ENCODE measurements around the gene SLCO3A1.
A peak's percentile ranks its signal among the peaks of the same experiment; 100 is the strongest.

Gene SLCO3A1

DNA sequence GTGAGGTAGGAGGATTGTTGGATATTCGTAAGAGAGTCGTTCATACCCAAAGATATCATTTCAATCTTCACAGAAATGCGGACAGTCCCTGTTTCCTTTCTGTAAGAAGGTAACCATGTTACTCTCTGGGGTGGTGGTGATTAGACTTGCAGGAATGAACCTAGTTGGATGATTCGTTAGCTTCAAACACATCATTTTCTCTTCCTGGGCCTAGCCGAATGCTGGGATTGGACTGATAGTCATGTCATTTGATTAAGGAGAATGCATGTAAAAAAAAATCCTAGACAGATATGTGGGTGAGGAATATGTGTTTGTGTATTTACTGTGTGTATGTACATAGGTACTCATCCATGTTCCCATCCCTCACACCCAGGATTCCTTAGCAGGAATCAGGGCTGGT, 12.4 kb downstream of the SLCO3A1 start:
- DNase-seq (ENCODE audit: low spot score) = no peak
- Mint-ChIP-seq H3K4me3 (peak overlapping the region; percentile 74), H3K9me3 (peaks cover 12% of the 10 kb centered on the region), H3K4me1 (ENCODE audit: low read depth) (peaks cover 74% of the 10 kb centered on the region), H3K27ac (no peak overlapping the region), H3K27me3 (ENCODE audit: low read depth) (peaks cover 2% of the 10 kb centered on the region), H3K36me3 (ENCODE audit: low read depth) (peaks cover 19% of the 10 kb centered on the region)

GRCh38 chr15:91866371-91866905, 12.9 kb downstream of the SLCO3A1 start:
- DNase-seq (ENCODE audit: low spot score) = no peak
- Mint-ChIP-seq H3K4me3 (peak overlapping the region; percentile 74), H3K36me3 (ENCODE audit: low read depth) (peaks cover 23% of the 10 kb centered on the region), H3K4me1 (ENCODE audit: low read depth) (peaks cover 74% of the 10 kb centered on the region), H3K27ac (peak overlapping the region; percentile 65), H3K27me3 (ENCODE audit: low read depth) (peaks cover 2% of the 10 kb centered on the region), H3K9me3 (peaks cover 12% of the 10 kb centered on the region)

DNA sequence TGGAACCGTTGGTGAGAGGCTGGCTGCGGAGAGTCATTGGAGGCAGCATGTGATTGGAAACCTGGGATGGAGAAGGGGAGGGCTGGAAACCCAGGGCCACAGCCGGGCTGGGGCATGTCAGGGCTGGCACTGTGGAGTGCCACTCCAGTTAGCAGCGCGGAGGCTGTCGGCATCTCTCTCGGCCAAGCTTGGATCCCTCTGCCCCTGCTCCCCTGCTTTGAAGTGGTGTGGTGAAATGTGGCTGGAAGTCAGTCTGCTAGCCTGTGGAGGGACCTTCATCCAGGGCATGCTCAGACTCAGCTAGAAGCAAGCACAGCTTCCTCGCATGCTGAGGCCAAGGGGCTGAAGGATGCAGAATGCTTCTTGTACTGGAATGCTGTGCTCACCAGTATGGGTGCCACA, 13.5 kb downstream of the SLCO3A1 start:
- Mint-ChIP-seq H3K4me3 (peak overlapping the region; percentile 74), H3K36me3 (ENCODE audit: low read depth) (peaks cover 24% of the 10 kb centered on the region), H3K9me3 (peaks cover 12% of the 10 kb centered on the region), H3K4me1 (ENCODE audit: low read depth) (peaks cover 74% of the 10 kb centered on the region), H3K27me3 (ENCODE audit: low read depth) (peaks cover 2% of the 10 kb centered on the region), H3K27ac (peak overlapping the region; percentile 65)
- no peak for DNase-seq (ENCODE audit: low spot score)

DNA sequence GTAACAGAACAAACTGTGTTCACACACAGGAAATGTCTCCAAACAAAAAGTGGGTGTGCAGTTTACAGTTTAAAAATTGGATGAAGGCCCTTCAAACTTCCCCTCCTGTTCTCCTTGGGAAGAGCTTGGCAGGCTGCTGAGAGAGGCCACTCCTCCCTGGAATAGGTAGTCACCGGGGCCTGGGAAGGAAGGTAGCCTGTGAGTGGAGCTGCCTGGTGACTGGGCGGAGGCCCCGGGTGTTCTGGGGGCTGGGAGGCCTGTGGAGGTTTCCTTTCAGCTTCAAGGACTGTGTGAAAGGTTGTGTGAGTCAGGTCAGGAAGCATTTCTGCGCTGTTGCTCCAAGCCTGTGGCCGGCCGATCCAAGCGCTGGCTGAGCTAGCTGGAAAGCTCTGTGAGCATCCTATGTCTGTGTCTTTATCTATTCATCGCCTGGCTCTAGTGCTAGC, 14.1 kb downstream of the SLCO3A1 start:
- peak overlapping the region; percentile 74 for H3K4me3 Mint-ChIP-seq
- no peak overlapping the region for H3K27ac Mint-ChIP-seq
- peaks cover 24% of the 10 kb centered on the region for H3K36me3 Mint-ChIP-seq (ENCODE audit: low read depth)
- H3K27me3 Mint-ChIP-seq (ENCODE audit: low read depth) = peaks cover 2% of the 10 kb centered on the region
- peaks cover 71% of the 10 kb centered on the region for H3K4me1 Mint-ChIP-seq (ENCODE audit: low read depth)
- DNase-seq (ENCODE audit: low spot score) = no peak
- peaks cover 12% of the 10 kb centered on the region for H3K9me3 Mint-ChIP-seq

DNA sequence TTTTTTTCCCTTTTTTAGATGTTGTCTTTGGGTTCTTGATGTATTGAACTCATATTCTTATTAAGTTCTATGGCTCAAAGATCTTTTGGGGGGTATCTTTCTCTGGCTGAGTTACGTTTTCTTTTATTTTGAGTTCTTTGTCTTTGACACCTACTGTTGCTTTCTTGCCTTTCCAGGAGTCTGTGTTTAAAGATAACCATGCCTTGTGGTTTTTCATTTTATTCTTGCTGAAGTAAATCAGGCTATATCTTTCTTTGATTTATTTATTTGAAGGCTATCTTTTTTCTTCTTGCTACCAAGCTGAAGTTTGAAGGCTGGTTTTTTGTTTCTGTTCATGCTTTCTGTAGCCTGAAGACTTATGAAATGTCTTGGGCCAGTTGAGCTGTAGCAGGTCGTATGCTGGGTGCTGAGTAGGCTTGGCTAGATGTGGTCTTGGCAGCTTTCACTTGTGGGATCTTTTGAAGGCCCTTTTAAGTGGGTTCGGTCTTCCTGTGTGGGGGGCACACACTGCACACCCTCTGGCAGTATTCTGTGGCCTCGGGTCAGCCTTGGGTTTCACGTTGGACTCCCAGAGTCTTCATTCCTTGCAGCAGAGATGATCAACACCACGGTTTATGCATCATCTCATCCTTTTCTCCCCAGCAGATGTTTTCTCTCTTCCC, 17.5 kb downstream of the SLCO3A1 start:
- Mint-ChIP-seq H3K4me3 (peak overlapping the region; percentile 58), H3K36me3 (ENCODE audit: low read depth) (peaks cover 31% of the 10 kb centered on the region), H3K4me1 (ENCODE audit: low read depth) (peaks cover 50% of the 10 kb centered on the region), H3K9me3 (peaks cover 12% of the 10 kb centered on the region), H3K27me3 (ENCODE audit: low read depth) (peaks cover 2% of the 10 kb centered on the region), H3K27ac (peak overlapping the region; percentile 17)
- DNase-seq (ENCODE audit: low spot score) = no peak

DNA sequence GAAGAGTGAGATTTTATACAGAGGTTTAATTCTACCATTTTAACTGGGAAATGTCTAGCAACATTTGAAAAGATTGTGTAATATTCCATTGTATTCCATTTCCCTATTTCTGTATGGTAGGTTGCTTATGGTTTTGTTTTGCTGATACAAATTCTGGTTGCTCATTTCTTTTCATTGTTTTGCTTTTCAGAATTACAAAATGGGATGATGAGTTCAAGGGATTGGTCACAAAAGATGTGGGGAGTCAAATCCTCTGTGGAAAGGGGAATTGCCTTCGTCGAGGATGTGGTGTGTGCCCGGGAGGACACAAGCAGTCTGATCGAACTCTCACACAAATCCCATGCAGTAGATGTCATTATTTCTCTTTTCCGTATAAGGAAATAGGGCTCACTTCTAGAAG, 18.3 kb downstream of the SLCO3A1 start:
- Mint-ChIP-seq H3K9me3 (peaks cover 12% of the 10 kb centered on the region), H3K27ac (no peak overlapping the region), H3K4me3 (no peak overlapping the region), H3K27me3 (ENCODE audit: low read depth) (peaks cover 2% of the 10 kb centered on the region), H3K36me3 (ENCODE audit: low read depth) (peaks cover 28% of the 10 kb centered on the region), H3K4me1 (ENCODE audit: low read depth) (peaks cover 42% of the 10 kb centered on the region)
- DNase-seq (ENCODE audit: low spot score) = no peak

DNA sequence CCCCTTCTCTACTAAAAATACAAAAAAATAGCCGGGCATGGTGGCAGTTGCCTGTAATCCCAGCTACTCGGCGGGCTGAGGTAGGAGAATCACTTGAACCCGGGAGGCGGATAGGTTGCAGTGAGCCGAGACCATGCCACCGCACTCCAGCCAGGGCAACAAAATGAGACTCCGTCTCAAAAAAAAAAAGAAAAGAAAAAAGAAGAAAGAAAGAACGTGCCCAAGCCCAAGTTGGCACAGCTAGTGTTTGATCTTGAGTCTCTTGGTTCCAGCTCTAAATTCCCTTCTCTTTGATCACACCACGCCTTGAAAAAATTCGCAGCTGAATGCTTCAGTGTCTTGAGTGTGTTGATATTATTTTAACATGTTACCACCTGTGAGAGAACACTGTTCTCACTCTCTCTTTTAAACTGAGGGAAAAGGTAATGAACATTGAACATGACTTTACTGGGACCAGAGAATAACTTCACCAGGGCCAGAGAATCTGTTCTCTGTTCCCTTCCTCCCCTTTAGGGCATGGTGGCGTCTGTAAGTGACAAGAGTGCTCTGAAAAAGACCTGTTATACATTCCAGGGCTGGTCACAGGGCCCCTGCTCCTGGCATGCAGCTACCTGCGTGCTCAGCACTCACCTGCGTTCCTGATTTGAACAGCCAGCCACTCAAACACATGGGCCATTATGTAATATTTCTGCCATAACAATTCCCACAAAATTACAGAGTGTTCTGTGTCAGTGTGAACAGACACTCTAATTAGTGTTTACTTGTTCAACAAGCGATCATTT, 19.0 kb downstream of the SLCO3A1 start:
- H3K27me3 Mint-ChIP-seq (ENCODE audit: low read depth) = peaks cover 2% of the 10 kb centered on the region
- no peak for DNase-seq (ENCODE audit: low spot score)
- H3K4me1 Mint-ChIP-seq (ENCODE audit: low read depth) = peaks cover 35% of the 10 kb centered on the region
- H3K27ac Mint-ChIP-seq = no peak overlapping the region
- no peak overlapping the region for H3K4me3 Mint-ChIP-seq
- H3K9me3 Mint-ChIP-seq = peaks cover 12% of the 10 kb centered on the region
- H3K36me3 Mint-ChIP-seq (ENCODE audit: low read depth) = peaks cover 31% of the 10 kb centered on the region

DNA sequence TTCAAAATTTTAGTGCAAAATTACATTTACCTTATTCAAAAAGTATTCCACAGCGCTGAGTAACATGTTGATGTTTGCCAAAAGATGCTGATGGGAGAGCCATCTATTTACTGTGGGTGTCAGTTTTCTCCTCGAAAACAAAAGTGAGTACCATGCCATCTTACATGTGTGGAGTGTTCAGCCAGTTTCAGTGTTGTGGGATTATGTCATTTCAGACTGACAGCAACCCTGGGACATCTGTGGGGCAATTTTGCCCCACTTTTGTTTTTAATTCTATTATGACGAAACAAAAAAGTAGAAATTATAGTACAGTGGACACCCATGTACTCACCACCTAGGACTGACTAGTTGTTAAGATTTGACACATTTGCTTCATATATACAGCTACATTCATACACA, 19.6 kb downstream of the SLCO3A1 start:
- DNase-seq (ENCODE audit: low spot score) = no peak
- Mint-ChIP-seq H3K9me3 (peaks cover 12% of the 10 kb centered on the region), H3K27me3 (ENCODE audit: low read depth) (peaks cover 2% of the 10 kb centered on the region), H3K36me3 (ENCODE audit: low read depth) (peaks cover 31% of the 10 kb centered on the region), H3K27ac (no peak overlapping the region), H3K4me1 (ENCODE audit: low read depth) (peaks cover 31% of the 10 kb centered on the region), H3K4me3 (no peak overlapping the region)

DNA sequence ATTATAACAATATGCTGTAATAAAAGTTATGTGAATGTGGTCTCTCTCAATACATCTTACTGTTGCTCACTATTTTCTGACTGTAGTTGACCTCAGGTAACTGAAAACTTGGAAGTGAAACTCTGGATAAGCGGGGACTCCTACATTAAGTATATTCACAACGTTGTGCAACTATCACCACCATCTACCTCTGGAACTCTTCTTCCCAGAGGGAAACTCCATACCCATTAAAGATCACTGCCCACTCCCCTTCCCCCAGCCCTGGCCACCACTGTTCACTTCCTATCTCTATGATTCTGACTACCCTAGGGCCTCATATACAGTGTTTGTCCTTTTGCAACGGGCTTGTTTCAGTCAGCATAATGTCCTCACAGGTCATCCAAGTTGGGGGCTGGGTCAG, 20.7 kb downstream of the SLCO3A1 start:
- Mint-ChIP-seq H3K27ac (no peak overlapping the region), H3K27me3 (ENCODE audit: low read depth) (peaks cover 2% of the 10 kb centered on the region), H3K4me1 (ENCODE audit: low read depth) (peaks cover 26% of the 10 kb centered on the region), H3K4me3 (no peak overlapping the region), H3K36me3 (ENCODE audit: low read depth) (peaks cover 33% of the 10 kb centered on the region), H3K9me3 (peaks cover 12% of the 10 kb centered on the region)
- DNase-seq (ENCODE audit: low spot score) = no peak

DNA sequence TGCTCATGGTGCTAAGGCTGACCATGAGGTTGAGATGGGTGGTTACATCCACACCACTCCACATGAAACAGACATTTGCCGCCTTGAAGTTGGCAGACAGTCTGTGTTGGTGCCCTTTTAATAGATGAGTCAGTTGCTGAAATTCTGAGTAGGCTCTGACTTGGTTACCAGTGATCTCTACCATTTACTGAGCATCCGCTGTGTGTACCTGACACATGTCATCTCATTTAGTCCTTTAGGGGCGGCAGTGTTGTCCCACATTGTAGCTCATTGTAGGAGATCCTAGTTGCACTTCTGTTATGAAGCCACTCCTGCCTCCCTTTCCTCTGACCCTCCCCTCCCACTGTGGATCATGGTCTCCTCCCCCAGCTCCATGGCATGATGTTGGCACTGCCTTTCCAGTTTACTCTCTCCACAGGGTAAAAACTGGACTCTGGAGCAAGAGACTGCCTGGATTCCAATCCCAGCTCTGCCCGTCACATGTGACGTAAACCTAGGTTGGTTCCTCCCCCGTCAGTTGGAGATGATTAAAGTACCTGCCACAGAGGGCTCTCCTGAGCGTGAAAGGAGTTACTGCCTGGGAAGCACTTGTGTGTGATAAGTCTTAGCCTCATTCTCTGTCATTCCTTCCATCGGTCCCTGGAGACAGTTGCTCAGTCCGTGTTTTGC, 21.6 kb downstream of the SLCO3A1 start:
- no peak for DNase-seq (ENCODE audit: low spot score)
- H3K9me3 Mint-ChIP-seq = peaks cover 9% of the 10 kb centered on the region
- H3K4me1 Mint-ChIP-seq (ENCODE audit: low read depth) = peaks cover 22% of the 10 kb centered on the region
- peaks cover 29% of the 10 kb centered on the region for H3K36me3 Mint-ChIP-seq (ENCODE audit: low read depth)
- no peak overlapping the region for H3K4me3 Mint-ChIP-seq
- H3K27me3 Mint-ChIP-seq (ENCODE audit: low read depth) = peaks cover 2% of the 10 kb centered on the region
- H3K27ac Mint-ChIP-seq = no peak overlapping the region

DNA sequence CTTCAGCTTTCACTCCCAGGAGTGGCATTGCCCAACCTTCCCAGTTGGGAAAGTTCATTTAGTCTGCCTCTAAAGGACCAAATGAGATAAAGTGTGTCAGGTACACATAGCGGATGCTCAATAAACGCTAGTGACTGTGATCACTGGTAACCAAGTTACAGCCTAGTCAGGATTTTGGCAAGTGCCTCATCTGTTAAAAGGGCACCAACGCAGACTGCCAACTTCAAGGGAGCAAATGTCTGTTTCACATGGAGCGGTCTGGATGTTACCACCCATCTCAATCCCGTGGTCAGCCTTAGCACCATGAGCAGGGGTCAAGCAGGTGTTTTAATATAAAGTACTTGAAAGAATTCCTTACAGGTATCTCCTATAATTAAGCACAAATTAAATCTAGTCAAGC, 22.7 kb downstream of the SLCO3A1 start:
- H3K4me1 Mint-ChIP-seq (ENCODE audit: low read depth) = peaks cover 21% of the 10 kb centered on the region
- H3K36me3 Mint-ChIP-seq (ENCODE audit: low read depth) = peaks cover 20% of the 10 kb centered on the region
- H3K27me3 Mint-ChIP-seq (ENCODE audit: low read depth) = no peaks in the 10 kb centered on the region
- H3K27ac Mint-ChIP-seq = no peak overlapping the region
- H3K4me3 Mint-ChIP-seq = no peak overlapping the region
- no peak for DNase-seq (ENCODE audit: low spot score)
- no peaks in the 10 kb centered on the region for H3K9me3 Mint-ChIP-seq

GRCh38 chr15:91878319-91878870, 24.9 kb downstream of the SLCO3A1 start:
- Mint-ChIP-seq H3K4me1 (ENCODE audit: low read depth) (peaks cover 16% of the 10 kb centered on the region), H3K36me3 (ENCODE audit: low read depth) (peaks cover 16% of the 10 kb centered on the region), H3K4me3 (no peak overlapping the region), H3K27me3 (ENCODE audit: low read depth) (no peaks in the 10 kb centered on the region), H3K9me3 (no peaks in the 10 kb centered on the region), H3K27ac (no peak overlapping the region)
- no peak for DNase-seq (ENCODE audit: low spot score)

GRCh38 chr15:91879158-91879557, 25.6 kb downstream of the SLCO3A1 start:
- H3K4me3 Mint-ChIP-seq = no peak overlapping the region
- no peak for DNase-seq (ENCODE audit: low spot score)
- peaks cover 15% of the 10 kb centered on the region for H3K36me3 Mint-ChIP-seq (ENCODE audit: low read depth)
- no peaks in the 10 kb centered on the region for H3K9me3 Mint-ChIP-seq
- no peak overlapping the region for H3K27ac Mint-ChIP-seq
- H3K4me1 Mint-ChIP-seq (ENCODE audit: low read depth) = peaks cover 15% of the 10 kb centered on the region
- no peaks in the 10 kb centered on the region for H3K27me3 Mint-ChIP-seq (ENCODE audit: low read depth)

- H3K27me3 Mint-ChIP-seq (ENCODE audit: low read depth) = no peaks in the 10 kb centered on the region
- no peak overlapping the region for H3K4me3 Mint-ChIP-seq
- DNase-seq (ENCODE audit: low spot score) = no peak
- H3K9me3 Mint-ChIP-seq = no peaks in the 10 kb centered on the region
- peaks cover 10% of the 10 kb centered on the region for H3K36me3 Mint-ChIP-seq (ENCODE audit: low read depth)
- no peak overlapping the region for H3K27ac Mint-ChIP-seq
- peaks cover 8% of the 10 kb centered on the region for H3K4me1 Mint-ChIP-seq (ENCODE audit: low read depth)
These were observed 26.9 kb downstream of the SLCO3A1 start for GRCh38 chr15:91880373-91880772.
